SK-N-MC (cell line): ENCODE results near the gene RREB1.

ENCODE experiments used
- EZH2 ChIP-seq: fragments of 200-600 bp; sonication (generic); IDR thresholded peaks from one replicate; pipeline ENCODE4 v1.6.1; 2017; ENCODE audit warnings: antibody characterized with exemption
- FOXP2 ChIP-seq: optimal IDR thresholded peaks from 2 replicates; pipeline ENCODE3; 2011; ENCODE audit warnings: mild to moderate bottlenecking, moderate library complexity; ENCODE audit not compliant: insufficient read depth; ENCODE audit errors: extremely low read length, control extremely low read depth
- POLR2AphosphoS5 ChIP-seq: IDR thresholded peaks from 2 replicates; pipeline ENCODE4 v1.6.1; 2012; ENCODE audit warnings: mild to moderate bottlenecking, low read depth, low read length, borderline replicate concordance

DNA sequence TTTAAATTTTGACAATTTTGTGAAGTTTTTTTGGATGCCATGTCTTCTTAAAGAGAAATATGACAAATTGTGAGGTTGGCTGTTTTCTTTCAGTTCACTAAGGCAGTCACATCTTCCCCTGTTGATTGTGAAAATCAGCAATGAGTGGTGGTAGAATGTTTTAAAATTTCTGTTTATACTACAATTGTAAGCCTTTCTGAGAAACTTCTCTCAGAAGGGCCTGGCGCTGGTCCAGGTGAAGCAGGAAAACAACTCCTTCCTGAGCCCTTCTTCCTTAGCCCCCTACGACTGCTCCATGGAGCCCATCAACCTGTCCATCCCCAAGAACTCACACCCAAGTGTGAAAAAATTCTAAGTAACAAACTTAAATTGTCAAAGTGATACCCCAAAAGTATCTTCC is 124.6 kb downstream of the RREB1 start:
- no peak for TF ChIP-seq EZH2
- TF ChIP-seq POLR2AphosphoS5 = no peak
- no peak for TF ChIP-seq FOXP2
